ENCODE measurements around the gene KLC3.

The KLC3 gene

DNA sequence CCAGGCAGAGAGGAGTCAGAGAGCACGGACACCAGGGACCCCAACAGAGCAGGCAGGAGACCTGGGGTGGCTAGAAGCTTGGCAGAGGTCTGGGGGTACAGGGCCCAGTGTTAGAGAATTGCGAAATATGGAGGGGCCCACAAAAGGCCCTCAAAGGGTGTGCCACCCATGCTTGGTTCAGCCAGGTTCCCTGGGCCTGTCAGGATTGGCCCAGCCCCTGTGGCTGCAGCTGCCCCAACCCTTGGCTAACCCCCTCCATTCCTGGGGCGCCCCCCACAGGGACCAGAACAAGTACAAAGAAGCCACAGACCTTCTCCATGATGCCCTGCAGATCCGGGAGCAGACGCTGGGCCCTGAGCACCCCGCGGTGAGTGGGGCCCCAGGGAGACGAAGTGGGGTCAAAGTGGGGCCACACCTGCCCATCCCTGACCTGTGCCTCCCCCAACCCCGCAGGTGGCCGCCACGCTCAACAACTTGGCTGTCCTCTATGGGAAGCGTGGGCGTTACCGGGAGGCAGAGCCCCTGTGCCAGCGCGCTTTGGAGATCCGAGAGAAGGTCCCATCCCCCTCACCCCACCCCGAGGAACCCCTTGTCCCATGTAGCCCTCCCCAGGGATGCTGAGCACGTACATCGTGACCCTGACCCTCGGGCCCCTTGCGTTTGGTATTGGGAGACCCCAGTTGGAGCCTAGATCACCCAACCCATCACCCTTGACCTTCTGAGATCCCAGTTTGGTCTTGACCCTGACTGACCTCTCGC is 8.0 kb downstream of the KLC3 start (continued):
- TF ChIP-seq, protein P1, sequence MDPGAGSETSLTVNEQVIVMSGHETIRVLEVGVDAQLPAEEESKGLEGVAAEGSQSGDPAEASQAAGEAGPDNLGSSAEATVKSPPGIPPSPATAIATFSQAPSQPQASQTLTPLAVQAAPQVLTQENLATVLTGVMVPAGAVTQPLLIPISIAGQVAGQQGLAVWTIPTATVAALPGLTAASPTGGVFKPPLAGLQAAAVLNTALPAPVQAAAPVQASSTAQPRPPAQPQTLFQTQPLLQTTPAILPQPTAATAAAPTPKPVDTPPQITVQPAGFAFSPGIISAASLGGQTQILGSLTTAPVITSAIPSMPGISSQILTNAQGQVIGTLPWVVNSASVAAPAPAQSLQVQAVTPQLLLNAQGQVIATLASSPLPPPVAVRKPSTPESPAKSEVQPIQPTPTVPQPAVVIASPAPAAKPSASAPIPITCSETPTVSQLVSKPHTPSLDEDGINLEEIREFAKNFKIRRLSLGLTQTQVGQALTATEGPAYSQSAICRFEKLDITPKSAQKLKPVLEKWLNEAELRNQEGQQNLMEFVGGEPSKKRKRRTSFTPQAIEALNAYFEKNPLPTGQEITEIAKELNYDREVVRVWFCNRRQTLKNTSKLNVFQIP (CRISPR knock-in tag; IDR thresholded peaks at IDR 0.05; ENCODE audit: borderline replicate concordance, low read depth): no peak
- TF ChIP-seq TOX (CRISPR knock-in tag; IDR thresholded peaks at IDR 0.05; ENCODE audit: borderline replicate concordance) (no peak), ZNF8 (CRISPR knock-in tag; IDR thresholded peaks at IDR 0.05) (no peak), GLIS3 (CRISPR knock-in tag; IDR thresholded peaks at IDR 0.05) (no peak)

DNA sequence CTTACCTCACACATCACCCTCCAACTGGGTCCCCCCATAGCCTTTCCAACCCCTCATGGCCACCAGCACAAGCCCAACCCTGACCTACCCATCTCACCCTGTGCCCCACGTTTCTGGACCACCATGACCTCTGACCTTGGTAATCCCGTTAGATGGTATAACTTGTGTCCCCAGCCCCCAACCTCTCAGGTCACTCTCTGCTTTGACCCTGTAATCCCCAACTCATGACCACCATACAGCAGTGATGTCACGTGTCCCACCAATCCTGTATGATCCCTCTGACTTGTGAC is 8.5 kb downstream of the KLC3 start:
- no peak for ATAC-seq
- TF ChIP-seq, protein P2, sequence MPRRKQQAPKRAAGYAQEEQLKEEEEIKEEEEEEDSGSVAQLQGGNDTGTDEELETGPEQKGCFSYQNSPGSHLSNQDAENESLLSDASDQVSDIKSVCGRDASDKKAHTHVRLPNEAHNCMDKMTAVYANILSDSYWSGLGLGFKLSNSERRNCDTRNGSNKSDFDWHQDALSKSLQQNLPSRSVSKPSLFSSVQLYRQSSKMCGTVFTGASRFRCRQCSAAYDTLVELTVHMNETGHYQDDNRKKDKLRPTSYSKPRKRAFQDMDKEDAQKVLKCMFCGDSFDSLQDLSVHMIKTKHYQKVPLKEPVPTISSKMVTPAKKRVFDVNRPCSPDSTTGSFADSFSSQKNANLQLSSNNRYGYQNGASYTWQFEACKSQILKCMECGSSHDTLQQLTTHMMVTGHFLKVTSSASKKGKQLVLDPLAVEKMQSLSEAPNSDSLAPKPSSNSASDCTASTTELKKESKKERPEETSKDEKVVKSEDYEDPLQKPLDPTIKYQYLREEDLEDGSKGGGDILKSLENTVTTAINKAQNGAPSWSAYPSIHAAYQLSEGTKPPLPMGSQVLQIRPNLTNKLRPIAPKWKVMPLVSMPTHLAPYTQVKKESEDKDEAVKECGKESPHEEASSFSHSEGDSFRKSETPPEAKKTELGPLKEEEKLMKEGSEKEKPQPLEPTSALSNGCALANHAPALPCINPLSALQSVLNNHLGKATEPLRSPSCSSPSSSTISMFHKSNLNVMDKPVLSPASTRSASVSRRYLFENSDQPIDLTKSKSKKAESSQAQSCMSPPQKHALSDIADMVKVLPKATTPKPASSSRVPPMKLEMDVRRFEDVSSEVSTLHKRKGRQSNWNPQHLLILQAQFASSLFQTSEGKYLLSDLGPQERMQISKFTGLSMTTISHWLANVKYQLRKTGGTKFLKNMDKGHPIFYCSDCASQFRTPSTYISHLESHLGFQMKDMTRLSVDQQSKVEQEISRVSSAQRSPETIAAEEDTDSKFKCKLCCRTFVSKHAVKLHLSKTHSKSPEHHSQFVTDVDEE (CRISPR knock-in tag; IDR thresholded peaks at IDR 0.05): no peak
- TF ChIP-seq ZNF70 (CRISPR knock-in tag; IDR thresholded peaks at IDR 0.05): no peak
- TF ChIP-seq, protein P3, sequence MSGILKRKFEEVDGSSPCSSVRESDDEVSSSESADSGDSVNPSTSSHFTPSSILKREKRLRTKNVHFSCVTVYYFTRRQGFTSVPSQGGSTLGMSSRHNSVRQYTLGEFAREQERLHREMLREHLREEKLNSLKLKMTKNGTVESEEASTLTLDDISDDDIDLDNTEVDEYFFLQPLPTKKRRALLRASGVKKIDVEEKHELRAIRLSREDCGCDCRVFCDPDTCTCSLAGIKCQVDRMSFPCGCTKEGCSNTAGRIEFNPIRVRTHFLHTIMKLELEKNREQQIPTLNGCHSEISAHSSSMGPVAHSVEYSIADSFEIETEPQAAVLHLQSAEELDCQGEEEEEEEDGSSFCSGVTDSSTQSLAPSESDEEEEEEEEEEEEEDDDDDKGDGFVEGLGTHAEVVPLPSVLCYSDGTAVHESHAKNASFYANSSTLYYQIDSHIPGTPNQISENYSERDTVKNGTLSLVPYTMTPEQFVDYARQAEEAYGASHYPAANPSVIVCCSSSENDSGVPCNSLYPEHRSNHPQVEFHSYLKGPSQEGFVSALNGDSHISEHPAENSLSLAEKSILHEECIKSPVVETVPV (CRISPR knock-in tag; IDR thresholded peaks at IDR 0.05): no peak
- no peak for TF ChIP-seq ZFP30 (CRISPR knock-in tag; IDR thresholded peaks at IDR 0.05)
- no peak for TF ChIP-seq ZC3H10 (CRISPR knock-in tag; IDR thresholded peaks at IDR 0.05)
- TF ChIP-seq RARB (CRISPR knock-in tag; IDR thresholded peaks at IDR 0.05): no peak
- TF ChIP-seq, protein P4, sequence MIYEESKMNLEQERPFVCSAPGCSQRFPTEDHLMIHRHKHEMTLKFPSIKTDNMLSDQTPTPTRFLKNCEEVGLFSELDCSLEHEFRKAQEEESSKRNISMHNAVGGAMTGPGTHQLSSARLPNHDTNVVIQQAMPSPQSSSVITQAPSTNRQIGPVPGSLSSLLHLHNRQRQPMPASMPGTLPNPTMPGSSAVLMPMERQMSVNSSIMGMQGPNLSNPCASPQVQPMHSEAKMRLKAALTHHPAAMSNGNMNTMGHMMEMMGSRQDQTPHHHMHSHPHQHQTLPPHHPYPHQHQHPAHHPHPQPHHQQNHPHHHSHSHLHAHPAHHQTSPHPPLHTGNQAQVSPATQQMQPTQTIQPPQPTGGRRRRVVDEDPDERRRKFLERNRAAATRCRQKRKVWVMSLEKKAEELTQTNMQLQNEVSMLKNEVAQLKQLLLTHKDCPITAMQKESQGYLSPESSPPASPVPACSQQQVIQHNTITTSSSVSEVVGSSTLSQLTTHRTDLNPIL (CRISPR knock-in tag; IDR thresholded peaks at IDR 0.05; ENCODE audit: low read depth): no peak
- TF ChIP-seq ZNF8 (CRISPR knock-in tag; IDR thresholded peaks at IDR 0.05): no peak
- TF ChIP-seq SNAI2 (CRISPR knock-in tag; IDR thresholded peaks at IDR 0.05): no peak
- no peak for TF ChIP-seq OSR1 (CRISPR knock-in tag; IDR thresholded peaks at IDR 0.05)
- TF ChIP-seq ARNTL (CRISPR knock-in tag; IDR thresholded peaks at IDR 0.05; ENCODE audit: borderline replicate concordance, low read depth): no peak
- TF ChIP-seq, protein P5, sequence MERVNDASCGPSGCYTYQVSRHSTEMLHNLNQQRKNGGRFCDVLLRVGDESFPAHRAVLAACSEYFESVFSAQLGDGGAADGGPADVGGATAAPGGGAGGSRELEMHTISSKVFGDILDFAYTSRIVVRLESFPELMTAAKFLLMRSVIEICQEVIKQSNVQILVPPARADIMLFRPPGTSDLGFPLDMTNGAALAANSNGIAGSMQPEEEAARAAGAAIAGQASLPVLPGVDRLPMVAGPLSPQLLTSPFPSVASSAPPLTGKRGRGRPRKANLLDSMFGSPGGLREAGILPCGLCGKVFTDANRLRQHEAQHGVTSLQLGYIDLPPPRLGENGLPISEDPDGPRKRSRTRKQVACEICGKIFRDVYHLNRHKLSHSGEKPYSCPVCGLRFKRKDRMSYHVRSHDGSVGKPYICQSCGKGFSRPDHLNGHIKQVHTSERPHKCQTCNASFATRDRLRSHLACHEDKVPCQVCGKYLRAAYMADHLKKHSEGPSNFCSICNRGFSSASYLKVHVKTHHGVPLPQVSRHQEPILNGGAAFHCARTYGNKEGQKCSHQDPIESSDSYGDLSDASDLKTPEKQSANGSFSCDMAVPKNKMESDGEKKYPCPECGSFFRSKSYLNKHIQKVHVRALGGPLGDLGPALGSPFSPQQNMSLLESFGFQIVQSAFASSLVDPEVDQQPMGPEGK (CRISPR knock-in tag; IDR thresholded peaks at IDR 0.05; ENCODE audit: borderline replicate concordance): no peak
- TF ChIP-seq BACH2 (CRISPR knock-in tag; IDR thresholded peaks at IDR 0.05; ENCODE audit: borderline replicate concordance): no peak
- no peak for TF ChIP-seq TCF4 (CRISPR knock-in tag; IDR thresholded peaks at IDR 0.05; ENCODE audit: borderline replicate concordance)
- TF ChIP-seq ZFP3 (CRISPR knock-in tag; IDR thresholded peaks at IDR 0.05): no peak
- no peak for TF ChIP-seq ISL1 (CRISPR knock-in tag; IDR thresholded peaks at IDR 0.05)
- TF ChIP-seq GLIS3 (CRISPR knock-in tag; IDR thresholded peaks at IDR 0.05): no peak
- TF ChIP-seq PPARA (CRISPR knock-in tag; IDR thresholded peaks at IDR 0.05; ENCODE audit: borderline replicate concordance): no peak

DNA sequence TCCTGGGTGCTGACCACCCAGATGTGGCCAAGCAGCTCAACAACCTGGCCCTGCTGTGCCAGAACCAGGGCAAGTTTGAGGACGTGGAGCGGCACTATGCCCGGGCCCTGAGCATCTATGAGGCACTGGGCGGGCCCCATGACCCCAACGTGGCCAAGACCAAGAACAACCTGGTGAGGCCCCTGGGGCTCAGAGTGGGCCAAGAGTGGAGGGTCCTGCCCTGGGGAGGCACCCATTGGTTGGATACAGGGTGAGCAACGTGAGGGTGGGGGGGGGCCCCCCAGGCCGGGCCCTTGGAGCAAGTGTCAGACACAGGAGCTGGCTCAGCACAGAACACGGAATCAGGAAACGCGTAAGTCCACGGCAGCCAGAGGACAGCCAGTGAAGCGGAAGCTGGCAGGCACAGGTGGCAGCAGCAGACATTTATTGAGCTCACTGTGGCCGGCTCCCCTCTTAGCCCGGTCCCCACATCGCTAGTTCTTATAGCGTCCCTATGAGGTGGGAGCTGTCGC is 8.9 kb downstream of the KLC3 start:
- no peak for TF ChIP-seq ISL1 (CRISPR knock-in tag; IDR thresholded peaks at IDR 0.05)
- no peak for ATAC-seq

Data from SK-N-SH treated with all-trans-retinoic acid at 6 μM for 48 hours (cell line).